ENCODE data around the gene TCF12.
A peak's percentile ranks its signal among the peaks of the same experiment; 100 is the strongest.

TCF12 gene

GRCh38 chr15:57038496-57038895, 120.1 kb downstream of the TCF12 start:
- H3K27me3 ChIP-seq (ENCODE audit: control insufficient read depth, insufficient read depth, low read length), result no peaks in the 10 kb centered on the region
- H3K9me3 ChIP-seq (ENCODE audit: control insufficient read depth, low read depth, low read length), result no peaks in the 10 kb centered on the region
- H3K27ac ChIP-seq (ENCODE audit: low read length), result no peak overlapping the region
- H3K4me3 ChIP-seq (ENCODE audit: low read length), result no peak overlapping the region
- H3K4me1 ChIP-seq (ENCODE audit: control insufficient read depth, low read depth, low read length), result peaks cover 45% of the 10 kb centered on the region
- no peak overlapping the region for H3K9ac ChIP-seq (ENCODE audit: low read length)
- H3K36me3 ChIP-seq (ENCODE audit: control insufficient read depth, low read depth, low read length), result no peaks in the 10 kb centered on the region

DNA sequence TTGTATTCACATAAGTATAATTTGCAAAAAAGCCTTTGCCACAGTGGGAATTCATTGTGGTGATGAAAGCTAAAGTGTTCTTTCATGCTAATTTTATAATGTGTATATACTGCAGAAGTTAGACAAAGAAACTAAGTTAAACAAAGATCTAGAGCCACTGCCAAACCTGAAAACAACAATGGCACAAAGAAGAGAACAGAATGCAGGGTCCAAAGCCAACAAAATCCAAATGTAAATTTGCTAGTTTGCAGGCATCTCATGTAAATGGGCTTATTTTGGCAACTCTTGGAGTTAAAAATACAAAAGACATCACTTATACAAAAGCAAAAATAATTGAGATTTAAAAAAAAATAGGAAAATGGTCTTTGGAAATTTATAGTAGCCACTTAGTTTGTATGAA, 123.0 kb downstream of the TCF12 start:
- Histone ChIP-seq H3K9me3 (ENCODE audit: control insufficient read depth, low read depth, low read length) (no peaks in the 10 kb centered on the region), H3K27ac (ENCODE audit: low read length) (no peak overlapping the region), H3K4me1 (ENCODE audit: control insufficient read depth, low read depth, low read length) (peaks cover 31% of the 10 kb centered on the region), H3K9ac (ENCODE audit: low read length) (no peak overlapping the region), H3K27me3 (ENCODE audit: control insufficient read depth, insufficient read depth, low read length) (no peaks in the 10 kb centered on the region), H3K36me3 (ENCODE audit: control insufficient read depth, low read depth, low read length) (no peaks in the 10 kb centered on the region), H3K4me3 (ENCODE audit: low read length) (no peak overlapping the region)

- peaks cover 24% of the 10 kb centered on the region for H3K4me1 ChIP-seq (ENCODE audit: control insufficient read depth, low read depth, low read length)
- H3K36me3 ChIP-seq (ENCODE audit: control insufficient read depth, low read depth, low read length), result no peaks in the 10 kb centered on the region
- no peak overlapping the region for H3K27ac ChIP-seq (ENCODE audit: low read length)
- no peak overlapping the region for H3K4me3 ChIP-seq (ENCODE audit: low read length)
- no peak overlapping the region for H3K9ac ChIP-seq (ENCODE audit: low read length)
- no peaks in the 10 kb centered on the region for H3K27me3 ChIP-seq (ENCODE audit: control insufficient read depth, insufficient read depth, low read length)
- H3K9me3 ChIP-seq (ENCODE audit: control insufficient read depth, low read depth, low read length), result no peaks in the 10 kb centered on the region
These were observed 125.7 kb downstream of the TCF12 start for GRCh38 chr15:57044072-57044702.

DNA sequence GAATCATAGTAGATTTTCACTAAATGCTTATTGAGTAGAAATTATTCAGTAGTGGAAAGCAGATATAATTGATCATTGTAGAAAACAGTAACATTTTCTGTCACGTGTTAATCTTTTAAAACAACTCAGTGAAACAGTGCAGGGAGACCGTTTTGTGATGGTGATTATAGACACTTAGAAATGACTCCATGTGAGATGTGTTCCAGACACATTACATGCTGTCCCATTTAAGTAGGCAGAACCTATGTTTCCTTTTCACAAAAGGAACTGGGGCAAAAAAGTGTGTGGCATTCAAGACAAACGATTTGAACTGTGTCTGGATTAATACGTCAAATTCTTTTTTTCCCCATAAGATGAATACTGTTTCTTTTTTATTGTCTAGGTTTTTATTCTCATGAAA, 126.5 kb downstream of the TCF12 start:
- Histone ChIP-seq H3K4me3 (ENCODE audit: low read length) (no peak overlapping the region), H3K27ac (ENCODE audit: low read length) (no peak overlapping the region), H3K4me1 (ENCODE audit: control insufficient read depth, low read depth, low read length) (peaks cover 18% of the 10 kb centered on the region), H3K9ac (ENCODE audit: low read length) (no peak overlapping the region), H3K9me3 (ENCODE audit: control insufficient read depth, low read depth, low read length) (no peaks in the 10 kb centered on the region), H3K27me3 (ENCODE audit: control insufficient read depth, insufficient read depth, low read length) (no peaks in the 10 kb centered on the region), H3K36me3 (ENCODE audit: control insufficient read depth, low read depth, low read length) (no peaks in the 10 kb centered on the region)

DNA sequence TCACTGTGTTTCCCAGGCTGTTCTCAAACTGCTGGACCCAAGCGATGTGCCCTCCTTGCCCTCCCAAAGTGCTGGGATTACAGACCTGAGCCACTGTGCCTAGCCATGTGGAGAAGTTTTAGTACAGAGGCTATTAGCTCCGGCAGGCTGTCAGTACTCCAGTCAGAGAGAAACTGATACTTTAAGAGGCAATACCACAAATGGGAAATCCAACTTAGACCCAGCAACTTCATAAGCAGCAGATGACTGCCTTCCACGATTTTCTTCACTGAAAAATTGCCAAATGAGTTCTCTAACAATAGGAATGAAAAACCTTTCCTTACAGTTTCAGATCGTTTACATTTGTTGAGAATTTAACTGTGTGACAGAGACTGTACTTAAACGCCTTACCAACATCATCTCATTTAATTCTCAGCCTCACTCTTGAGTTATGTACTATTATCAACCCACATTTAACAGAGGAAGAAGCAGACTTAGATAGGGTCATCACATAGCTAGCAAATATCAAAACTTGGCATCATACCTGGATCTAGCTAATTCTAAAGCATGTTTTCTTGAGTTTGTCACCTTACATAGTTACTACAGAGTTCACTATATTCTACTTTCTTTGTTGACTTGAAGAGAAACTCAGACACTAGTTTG, 127.4 kb downstream of the TCF12 start:
- Histone ChIP-seq H3K4me1 (ENCODE audit: control insufficient read depth, low read depth, low read length) (peaks cover 10% of the 10 kb centered on the region), H3K36me3 (ENCODE audit: control insufficient read depth, low read depth, low read length) (no peaks in the 10 kb centered on the region), H3K27me3 (ENCODE audit: control insufficient read depth, insufficient read depth, low read length) (no peaks in the 10 kb centered on the region), H3K9ac (ENCODE audit: low read length) (no peak overlapping the region), H3K4me3 (ENCODE audit: low read length) (no peak overlapping the region), H3K9me3 (ENCODE audit: control insufficient read depth, low read depth, low read length) (no peaks in the 10 kb centered on the region), H3K27ac (ENCODE audit: low read length) (no peak overlapping the region)

- no peaks in the 10 kb centered on the region for H3K36me3 ChIP-seq (ENCODE audit: control insufficient read depth, low read depth, low read length)
These were observed 130.6 kb downstream of the TCF12 start for GRCh38 chr15:57048930-57049549.

GRCh38 chr15:57053470-57053869, 135.0 kb downstream of the TCF12 start:
- Histone ChIP-seq H3K27ac (ENCODE audit: low read length) (no peak overlapping the region), H3K4me1 (ENCODE audit: control insufficient read depth, low read depth, low read length) (peaks cover 23% of the 10 kb centered on the region), H3K9ac (ENCODE audit: low read length) (no peak overlapping the region), H3K27me3 (ENCODE audit: control insufficient read depth, insufficient read depth, low read length) (no peaks in the 10 kb centered on the region), H3K4me3 (ENCODE audit: low read length) (no peak overlapping the region), H3K36me3 (ENCODE audit: control insufficient read depth, low read depth, low read length) (no peaks in the 10 kb centered on the region), H3K9me3 (ENCODE audit: control insufficient read depth, low read depth, low read length) (no peaks in the 10 kb centered on the region)

More at GRCh38 chr15:57048930-57049549, 130.6 kb downstream of the TCF12 start:
- Histone ChIP-seq H3K9me3 (ENCODE audit: control insufficient read depth, low read depth, low read length) (no peaks in the 10 kb centered on the region), H3K9ac (ENCODE audit: low read length) (no peak overlapping the region), H3K27me3 (ENCODE audit: control insufficient read depth, insufficient read depth, low read length) (no peaks in the 10 kb centered on the region), H3K4me3 (ENCODE audit: low read length) (no peak overlapping the region), H3K27ac (ENCODE audit: low read length) (no peak overlapping the region), H3K4me1 (ENCODE audit: control insufficient read depth, low read depth, low read length) (peaks cover 12% of the 10 kb centered on the region)

- H3K9ac ChIP-seq (ENCODE audit: low read length), result no peak overlapping the region
- no peaks in the 10 kb centered on the region for H3K36me3 ChIP-seq (ENCODE audit: control insufficient read depth, low read depth, low read length)
- H3K4me1 ChIP-seq (ENCODE audit: control insufficient read depth, low read depth, low read length), result peaks cover 23% of the 10 kb centered on the region
- no peaks in the 10 kb centered on the region for H3K9me3 ChIP-seq (ENCODE audit: control insufficient read depth, low read depth, low read length)
- H3K4me3 ChIP-seq (ENCODE audit: low read length), result no peak overlapping the region
- H3K27ac ChIP-seq (ENCODE audit: low read length), result no peak overlapping the region
- H3K27me3 ChIP-seq (ENCODE audit: control insufficient read depth, insufficient read depth, low read length), result no peaks in the 10 kb centered on the region
These were observed 135.8 kb downstream of the TCF12 start for GRCh38 chr15:57054204-57054750.

GRCh38 chr15:57056357-57056756, 137.9 kb downstream of the TCF12 start:
- Histone ChIP-seq H3K9ac (ENCODE audit: low read length) (no peak overlapping the region), H3K4me1 (ENCODE audit: control insufficient read depth, low read depth, low read length) (peaks cover 27% of the 10 kb centered on the region), H3K36me3 (ENCODE audit: control insufficient read depth, low read depth, low read length) (no peaks in the 10 kb centered on the region), H3K4me3 (ENCODE audit: low read length) (no peak overlapping the region), H3K27me3 (ENCODE audit: control insufficient read depth, insufficient read depth, low read length) (no peaks in the 10 kb centered on the region), H3K9me3 (ENCODE audit: control insufficient read depth, low read depth, low read length) (no peaks in the 10 kb centered on the region), H3K27ac (ENCODE audit: low read length) (no peak overlapping the region)

DNA sequence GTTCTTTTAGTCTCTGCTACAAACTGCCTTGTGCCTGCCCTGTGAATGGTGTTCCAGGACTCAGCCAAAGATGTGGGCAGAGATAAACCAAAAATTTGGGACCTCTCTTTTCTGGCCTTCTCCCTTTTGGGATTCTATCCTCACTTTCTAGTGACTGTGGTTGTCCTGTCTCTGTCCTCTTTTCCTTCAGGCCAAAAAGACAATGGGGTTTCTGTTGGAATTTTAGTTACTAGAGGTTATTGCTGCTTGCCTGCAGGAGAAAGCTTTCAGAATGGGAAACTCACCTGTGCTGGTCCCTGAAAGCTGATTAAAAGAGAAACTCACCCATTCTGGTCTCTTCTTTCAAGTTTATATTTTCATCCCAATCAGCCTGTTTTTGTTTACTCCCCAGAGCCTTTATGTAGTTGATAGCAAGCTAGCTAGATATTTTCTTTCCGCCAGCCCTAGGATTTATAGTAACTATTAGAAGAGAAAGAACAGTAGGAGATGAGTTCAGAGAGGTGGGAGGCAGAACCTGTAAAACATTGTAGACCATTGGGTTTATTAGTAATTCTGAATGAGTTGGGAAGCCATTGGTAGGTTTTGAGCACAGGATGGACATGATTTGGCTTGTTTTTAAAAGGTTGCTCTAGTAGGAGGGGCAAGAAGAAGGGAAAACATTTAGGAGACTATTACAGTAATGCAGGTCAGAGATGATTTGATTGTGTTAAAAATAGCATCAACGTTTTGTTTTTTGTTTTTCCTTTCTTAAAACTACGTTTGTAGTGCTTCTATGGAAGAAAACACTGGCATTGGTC, 138.9 kb downstream of the TCF12 start:
- Histone ChIP-seq H3K9ac (ENCODE audit: low read length) (no peak overlapping the region), H3K27me3 (ENCODE audit: control insufficient read depth, insufficient read depth, low read length) (no peaks in the 10 kb centered on the region), H3K27ac (ENCODE audit: low read length) (peak overlapping the region; percentile 13), H3K36me3 (ENCODE audit: control insufficient read depth, low read depth, low read length) (no peaks in the 10 kb centered on the region), H3K9me3 (ENCODE audit: control insufficient read depth, low read depth, low read length) (no peaks in the 10 kb centered on the region), H3K4me3 (ENCODE audit: low read length) (no peak overlapping the region), H3K4me1 (ENCODE audit: control insufficient read depth, low read depth, low read length) (peaks cover 27% of the 10 kb centered on the region)

- Histone ChIP-seq H3K36me3 (ENCODE audit: control insufficient read depth, low read depth, low read length) (no peaks in the 10 kb centered on the region), H3K9me3 (ENCODE audit: control insufficient read depth, low read depth, low read length) (no peaks in the 10 kb centered on the region), H3K4me3 (ENCODE audit: low read length) (no peak overlapping the region), H3K27me3 (ENCODE audit: control insufficient read depth, insufficient read depth, low read length) (no peaks in the 10 kb centered on the region), H3K27ac (ENCODE audit: low read length) (no peak overlapping the region), H3K4me1 (ENCODE audit: control insufficient read depth, low read depth, low read length) (peaks cover 14% of the 10 kb centered on the region), H3K9ac (ENCODE audit: low read length) (no peak overlapping the region)
These were observed 140.7 kb downstream of the TCF12 start for GRCh38 chr15:57059026-57059660.

Data from iPS-18a (cell line).